ENCODE measurements around the gene VEZF1. TPM values are rescaled to one million over a fixed set of nuclear protein-coding genes. Genes with fewer than 3 reads are reported as not detected.

Gene VEZF1
- total and polyA plus RNA-seq, 2 of the 8 experiments (the other 6 are each of a cell fraction or from before 2014, with no cell fraction given) = 28.9 to 61.9 TPM

DNA sequence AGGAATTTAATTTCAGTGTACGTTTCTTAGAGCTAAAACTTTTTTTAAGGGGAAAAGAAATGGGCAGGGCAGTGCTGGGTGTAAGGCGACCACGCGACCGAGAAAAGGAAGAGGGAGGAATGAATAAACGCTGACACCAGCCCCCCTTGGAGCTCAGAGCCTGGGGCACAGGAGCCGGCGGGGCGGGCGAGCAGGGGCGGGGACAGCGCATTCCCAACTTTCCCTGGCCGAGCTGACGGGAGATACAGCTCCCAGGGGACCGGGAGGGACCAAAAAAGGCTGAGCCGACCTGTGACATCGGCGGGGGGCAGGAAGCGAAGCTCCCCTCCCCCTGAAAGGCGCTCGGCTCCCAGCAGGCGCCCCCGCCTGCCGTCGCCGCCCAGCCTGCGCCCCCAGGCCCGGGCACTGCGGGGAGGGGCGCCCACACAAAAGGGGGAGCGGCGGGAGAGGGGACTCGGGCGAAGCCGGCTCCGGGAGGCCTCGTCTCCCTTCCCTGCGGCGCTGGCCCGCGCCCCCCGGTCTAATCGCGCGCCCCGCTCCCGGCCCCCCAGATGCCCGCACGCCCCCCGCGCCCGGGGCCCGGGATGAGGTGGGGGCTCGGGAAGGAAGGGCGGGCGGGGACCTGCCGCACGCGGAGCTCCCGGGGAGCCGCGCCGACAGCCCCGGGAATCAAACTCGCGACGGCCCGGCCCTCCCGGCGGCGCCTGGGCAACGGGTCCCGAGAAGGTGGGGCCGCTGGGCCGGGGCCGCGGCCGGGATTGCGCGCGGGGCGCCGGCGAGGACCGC lies 33.5 kb downstream of the VEZF1 start:
- peak overlapping the region in 1 of 4 experiments; percentile 73; a peak in 1 of 7 replicates for H3K9ac ChIP-seq (replicated peaks in 1 of 4; ENCODE audit: extremely low read depth in 1 of 4, low read depth in 3 of 4, low read length in 3 of 4)
- no peak overlapping the region for H4K5ac ChIP-seq (ENCODE audit: insufficient read length, low read depth, low read length)
- H4K20me1 ChIP-seq (replicated peaks in 1 of 2; ENCODE audit: control insufficient read depth in 1 of 2, insufficient read depth in 2 of 2, low read length in 2 of 2) = no peaks in the 10 kb centered on the region
- no peak overlapping the region for H2AFZ ChIP-seq (ENCODE audit: low read length)
- peaks cover 0 to 30% (median 20%) of the 10 kb centered on the region in 4 experiments; a peak in 6 of 7 replicates for H3K27me3 ChIP-seq (replicated peaks in 1 of 4; ENCODE audit: control insufficient read depth in 3 of 4, extremely low read depth in 1 of 4, insufficient read depth in 3 of 4, low read length in 3 of 4)
- POLR2A ChIA-PET (ENCODE audit: partially characterized antibody) = interaction anchor here (0.8 to 3.6 kb wide), 18 partner anchors 11 to 93 kb away, joined by 3 to 18 read pairs (median 6); partner anchors contain the start of gene SRSF1
- TF ChIP-seq KDM4A (IDR thresholded peaks at IDR 0.05; ENCODE audit: low read depth, low read length, severe bottlenecking) (peak; percentile 53), TAF1 (IDR thresholded peaks at IDR 0.05; ENCODE audit: low read depth, low read length) (0 out of 2 replicates have a peak, but pooled peaks have one; percentile 17), RXRA (IDR thresholded peaks at IDR 0.05; ENCODE audit: insufficient read depth, low read depth, low read length) (no peak), ASH2L (IDR thresholded peaks at IDR 0.05; ENCODE audit: low read length) (peak; percentile 69)
- TF ChIP-seq, protein P1, sequence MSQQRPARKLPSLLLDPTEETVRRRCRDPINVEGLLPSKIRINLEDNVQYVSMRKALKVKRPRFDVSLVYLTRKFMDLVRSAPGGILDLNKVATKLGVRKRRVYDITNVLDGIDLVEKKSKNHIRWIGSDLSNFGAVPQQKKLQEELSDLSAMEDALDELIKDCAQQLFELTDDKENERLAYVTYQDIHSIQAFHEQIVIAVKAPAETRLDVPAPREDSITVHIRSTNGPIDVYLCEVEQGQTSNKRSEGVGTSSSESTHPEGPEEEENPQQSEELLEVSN (IDR thresholded peaks at IDR 0.05) = 0 out of 2 replicates have a peak, but pooled peaks have one; percentile 4
- no peak overlapping the region for H2BK20ac ChIP-seq (ENCODE audit: low read length)
- H3K36me3 ChIP-seq (ENCODE audit: control insufficient read depth in 2 of 4, insufficient read depth in 4 of 4, low read length in 3 of 4) = no peaks in the 10 kb centered on the region
- no peaks in the 10 kb centered on the region for H3K9me3 ChIP-seq (ENCODE audit: insufficient read depth in 2 of 2, low read depth in 1 of 2, low read length in 1 of 2)
- peak in 1 of 2 experiments; percentile 73 for DNase-seq (ENCODE audit: low read depth in 1 of 2, low spot score in 2 of 2)
- H3K14ac ChIP-seq (ENCODE audit: insufficient read length) = no peak overlapping the region
- H3K18ac ChIP-seq (ENCODE audit: extremely low read depth, low read length) = peak overlapping the region; percentile 68
- peak overlapping the region; percentile 78; the same call in 1 of the 2 replicates for H2BK5ac ChIP-seq (ENCODE audit: low read depth, low read length)
- no peak for FAIRE-seq
- H3K79me1 ChIP-seq (ENCODE audit: low read depth, low read length) = no peaks in the 10 kb centered on the region
- H3K4me2 ChIP-seq (ENCODE audit: insufficient read depth in 1 of 2, low read depth in 2 of 2, low read length in 2 of 2) = peak overlapping the region; percentile 69 to 80
- H2AK5ac ChIP-seq (ENCODE audit: low read depth, low read length) = no peak overlapping the region; the same call in 1 of the 2 replicates
- H4K91ac ChIP-seq (replicated peaks; ENCODE audit: insufficient read length, low read length) = no peak overlapping the region
- no peak overlapping the region for H3K27ac ChIP-seq (ENCODE audit: low read depth, low read length)
- no peak overlapping the region for H4K8ac ChIP-seq (ENCODE audit: extremely low read depth, insufficient read depth, low read length)
- H3K4me1 ChIP-seq (replicated peaks in 1 of 4; ENCODE audit: control insufficient read depth in 3 of 4, insufficient read depth in 4 of 4, low read length in 3 of 4) = peaks cover 12 to 23% (median 14%) of the 10 kb centered on the region in 4 experiments
- H2BK12ac ChIP-seq (ENCODE audit: low read depth, low read length) = 0 out of 2 replicates have a peak overlapping the region, but pooled peaks have one; percentile 90
- H3K56ac ChIP-seq (replicated peaks; ENCODE audit: insufficient read length, low read depth, low read length) = no peak overlapping the region
- no peak overlapping the region for H3K23ac ChIP-seq (ENCODE audit: insufficient read length)
- H3K79me2 ChIP-seq (ENCODE audit: control insufficient read depth in 1 of 2, insufficient read depth in 2 of 2, low read length in 2 of 2) = no peaks in the 10 kb centered on the region
- no peak overlapping the region for H3K4ac ChIP-seq (replicated peaks; ENCODE audit: insufficient read length, low read depth, low read length)
- no peak overlapping the region for H2BK15ac ChIP-seq (ENCODE audit: low read length)
- peak overlapping the region; percentile 32 to 86 (median 44) for H3K4me3 ChIP-seq (ENCODE audit: extremely low read depth in 1 of 4, insufficient read depth in 2 of 4, low read depth in 3 of 4, low read length in 4 of 4)
- no peak overlapping the region for H2BK120ac ChIP-seq (replicated peaks; ENCODE audit: low read depth, low read length)
- WGBS, 2 experiments (ENCODE audit: extremely low coverage in 1 of 2, insufficient coverage in 1 of 2, insufficient read length in 1 of 2, insufficient replicate concordance in 2 of 2, low coverage in 1 of 2, low lambda C conversion rate in 2 of 2, missing lambda C conversion rate in 1 of 2) = 0% methylated on average over 4 of the region's 85 CpGs; no CpG with 5 or more reads in 1 of the 2 experiments
- CTCF ChIA-PET (ENCODE audit: partially characterized antibody) = interaction anchor here (0.7 to 13.5 kb wide), 23 partner anchors 11 to 96 kb away, joined by 3 to 162 read pairs (median 7); no protein-coding TSS in a partner anchor
- H3K23me2 ChIP-seq (ENCODE audit: low read depth, low read length) = peaks cover 8% of the 10 kb centered on the region; the same call in 1 of the 2 replicates

Measured in H1 (cell line).